Upper lobe of right lung (tissue), 1 donor: ENCODE results near the gene UBXN4. TPM values are rescaled to one million over a fixed set of nuclear protein-coding genes. Genes with fewer than 3 reads are reported as not detected.

Experiments used
- ATAC-seq: fragments of 200-7000 bp; cut with Tn5 transposase; one replicate; pipeline ENCODE4 v1.9.1; 2020; ENCODE audit warnings: mild to moderate bottlenecking, moderate library complexity
- DNase-seq: peaks from one replicate; pipeline ENCODE4 v3.0.0-alpha.2; 2020
- H3K27ac ChIP-seq: fragments of 200-600 bp; one replicate; pipeline ENCODE4 v1.8.0; 2022
- H3K27me3 ChIP-seq: fragments of 200-600 bp; one replicate; pipeline ENCODE4 v1.8.0; 2022; ENCODE audit warnings: mild to moderate bottlenecking
- H3K36me3 ChIP-seq: fragments of 200-600 bp; one replicate; pipeline ENCODE4 v1.8.0; 2022
- H3K4me1 ChIP-seq: fragments of 200-600 bp; one replicate; pipeline ENCODE4 v1.8.0; 2022
- H3K4me3 ChIP-seq: fragments of 200-600 bp; one replicate; pipeline ENCODE4 v1.8.0; 2022; ENCODE audit warnings: mild to moderate bottlenecking
- H3K9me3 ChIP-seq: fragments of 200-600 bp; one replicate; pipeline ENCODE4 v1.8.0; 2022
- intact Hi-C: fragments of 100-400 bp; cut with DNase I; formaldehyde crosslinking; loops from one replicate; pipeline ENCODE4 v1.11.0; 2022
- total RNA-seq: library from RNA; stranded (reverse); fragmentation: NEBNext Ultra II Directional; extraction: Animal tissue kit (Norgen Biotek cat#: 25700); gene quantifications from one replicate; pipeline ENCODE4 v1.2.1, GENCODE V29; 2021
- TF ChIP-seq, protein P1 (sequence below): fragments of 200-600 bp; IDR thresholded peaks from one replicate; pipeline ENCODE4 v1.8.0; 2022; ENCODE audit warnings: antibody characterized with exemption
- donor health status: DM: no; HTN: yes; CAD: no; lungs with severe emphysema.

UBXN4 gene
- total RNA-seq, 1 donor from 2014 or later, result 80.0 TPM

DNA sequence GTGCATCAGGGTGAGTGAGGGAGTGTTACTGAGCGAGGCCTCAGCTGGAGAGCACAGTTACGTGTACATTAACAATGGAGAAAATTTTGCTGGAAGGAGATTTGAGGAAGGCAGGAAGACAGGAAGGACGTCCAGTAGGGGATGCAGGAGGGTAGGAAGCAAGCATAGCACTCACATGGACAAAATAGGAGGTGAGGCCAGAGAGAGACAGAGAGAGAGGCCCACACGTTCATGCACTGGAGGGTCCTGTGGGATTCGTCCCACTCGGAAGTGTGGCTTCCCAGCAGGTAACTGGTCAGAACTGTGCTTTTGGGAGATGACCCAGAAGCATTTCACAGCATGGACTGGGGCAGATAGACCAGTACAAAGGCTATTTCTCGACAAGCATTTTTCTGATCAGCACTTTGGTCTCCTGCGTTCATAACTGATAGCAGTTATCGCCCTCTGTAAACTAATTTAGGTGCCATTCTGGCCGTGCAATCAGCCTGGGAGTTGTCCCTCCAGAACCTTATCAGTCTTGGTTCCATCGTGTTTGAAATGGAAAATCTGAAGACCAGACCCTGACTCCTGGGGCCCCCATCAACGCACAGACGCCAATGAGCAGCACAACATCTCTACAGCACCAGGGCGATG lies 89.6 kb downstream of the UBXN4 start:
- H3K27me3 ChIP-seq, result no peaks in the 10 kb centered on the region
- intact Hi-C loops, result no loop called here
- DNase-seq (no peak), ATAC-seq (no peak)
- no peaks in the 10 kb centered on the region for H3K36me3 ChIP-seq
- no peak overlapping the region for H3K4me3 ChIP-seq
- no peaks in the 10 kb centered on the region for H3K4me1 ChIP-seq
- TF ChIP-seq, protein P1, sequence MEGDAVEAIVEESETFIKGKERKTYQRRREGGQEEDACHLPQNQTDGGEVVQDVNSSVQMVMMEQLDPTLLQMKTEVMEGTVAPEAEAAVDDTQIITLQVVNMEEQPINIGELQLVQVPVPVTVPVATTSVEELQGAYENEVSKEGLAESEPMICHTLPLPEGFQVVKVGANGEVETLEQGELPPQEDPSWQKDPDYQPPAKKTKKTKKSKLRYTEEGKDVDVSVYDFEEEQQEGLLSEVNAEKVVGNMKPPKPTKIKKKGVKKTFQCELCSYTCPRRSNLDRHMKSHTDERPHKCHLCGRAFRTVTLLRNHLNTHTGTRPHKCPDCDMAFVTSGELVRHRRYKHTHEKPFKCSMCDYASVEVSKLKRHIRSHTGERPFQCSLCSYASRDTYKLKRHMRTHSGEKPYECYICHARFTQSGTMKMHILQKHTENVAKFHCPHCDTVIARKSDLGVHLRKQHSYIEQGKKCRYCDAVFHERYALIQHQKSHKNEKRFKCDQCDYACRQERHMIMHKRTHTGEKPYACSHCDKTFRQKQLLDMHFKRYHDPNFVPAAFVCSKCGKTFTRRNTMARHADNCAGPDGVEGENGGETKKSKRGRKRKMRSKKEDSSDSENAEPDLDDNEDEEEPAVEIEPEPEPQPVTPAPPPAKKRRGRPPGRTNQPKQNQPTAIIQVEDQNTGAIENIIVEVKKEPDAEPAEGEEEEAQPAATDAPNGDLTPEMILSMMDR, result no peak
- no peaks in the 10 kb centered on the region for H3K9me3 ChIP-seq
- no peak overlapping the region for H3K27ac ChIP-seq

DNA sequence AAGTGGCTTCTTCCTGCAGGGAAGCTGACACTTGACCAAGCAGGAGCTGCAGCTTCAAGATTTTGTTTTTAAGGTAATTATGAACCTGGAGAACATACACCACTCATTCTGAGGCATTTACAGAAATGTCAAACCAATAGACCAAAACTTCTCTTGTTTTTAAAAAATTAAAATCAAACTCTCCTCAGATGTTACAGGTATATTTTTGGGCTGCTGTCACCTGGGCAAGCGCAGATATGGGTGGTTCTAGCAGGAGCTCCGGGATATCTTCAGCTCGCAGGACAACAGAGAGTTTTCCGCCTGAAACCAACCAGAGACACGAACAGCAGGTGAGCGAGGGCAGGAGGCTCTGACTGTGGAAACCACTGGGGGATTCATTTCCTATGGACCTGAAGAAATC lies 91.2 kb downstream of the UBXN4 start:
- Histone ChIP-seq H3K36me3 (no peaks in the 10 kb centered on the region), H3K27ac (no peak overlapping the region), H3K9me3 (no peaks in the 10 kb centered on the region), H3K27me3 (no peaks in the 10 kb centered on the region), H3K4me3 (no peak overlapping the region), H3K4me1 (no peaks in the 10 kb centered on the region)
- intact Hi-C loops, result no loop called here
- TF ChIP-seq, protein P1, result no peak
- DNase-seq (no peak), ATAC-seq (no peak)

Other genes starting within 250 kb of the UBXN4 start
- 4.1 TPM for gene ZRANB3, start 210.6 kb upstream of the UBXN4 start, total RNA-seq
- gene R3HDM1, start 210.4 kb upstream of the UBXN4 start, total RNA-seq, result 17.0 TPM
- not detected for gene LCT, start 95.3 kb downstream of the UBXN4 start, total RNA-seq
- gene MCM6, start 134.6 kb downstream of the UBXN4 start, total RNA-seq, result 8.2 TPM
- 55.3 TPM for gene DARS1, start 243.8 kb downstream of the UBXN4 start, total RNA-seq